Right kidney (tissue), 9 donors: ENCODE measurements around the gene NSDHL.
"Not testable (repeated sequence)": the region's sequence is repeated elsewhere in the genome, so short reads cannot be mapped to it uniquely, and the experiment has no call there.

ENCODE experiments used
- DNase-seq: peaks from one replicate; pipeline ENCODE4 v3.0.0-alpha.2; 2016
- long read RNA-seq, 8 donors: transcript quantifications; one replicate each; lab custom pipeline, GENCODE V29; 2026

NSDHL gene
- long read RNA-seq, donor 1, transcript NSDHL-201 (8 exons, 1,929 nt) = major isoform, 18 of 19 reads
- long read RNA-seq, donor 1, partial matches to known transcripts = 0 of 19 reads
- long read RNA-seq, donor 1, other reads (novel, unspliced or antisense) = 0 of 19 reads
- long read RNA-seq, donor 2, transcript NSDHL-201 (8 exons, 1,929 nt) = major isoform, 7 of 7 reads
- long read RNA-seq, donor 2, partial matches to known transcripts = 0 of 7 reads
- long read RNA-seq, donor 2, other reads (novel, unspliced or antisense) = 0 of 7 reads
- long read RNA-seq, donor 3, partial matches to known transcripts = 0 of 4 reads
- long read RNA-seq, donor 3, other reads (novel, unspliced or antisense) = 0 of 4 reads
- long read RNA-seq, donor 4, transcript NSDHL-201 (8 exons, 1,929 nt) = major isoform, 11 of 16 reads
- long read RNA-seq, donor 4, partial matches to known transcripts = 5 of 16 reads
- long read RNA-seq, donor 4, other reads (novel, unspliced or antisense) = 0 of 16 reads
- long read RNA-seq, donor 5, transcript NSDHL-201 (8 exons, 1,929 nt) = major isoform, 8 of 9 reads
- long read RNA-seq, donor 5, partial matches to known transcripts = 0 of 9 reads
- long read RNA-seq, donor 5, other reads (novel, unspliced or antisense) = 0 of 9 reads
- long read RNA-seq, donor 6, partial matches to known transcripts = 0 of 4 reads
- long read RNA-seq, donor 6, other reads (novel, unspliced or antisense) = 0 of 4 reads
- long read RNA-seq, donor 7, transcript NSDHL-201 (8 exons, 1,929 nt) = major isoform, 8 of 9 reads
- long read RNA-seq, donor 7, partial matches to known transcripts = 0 of 9 reads
- long read RNA-seq, donor 7, other reads (novel, unspliced or antisense) = 0 of 9 reads
- long read RNA-seq, donor 8, transcript NSDHL-201 (8 exons, 1,929 nt) = major isoform, 10 of 11 reads
- long read RNA-seq, donor 8, partial matches to known transcripts = 0 of 11 reads
- long read RNA-seq, donor 8, other reads (novel, unspliced or antisense) = 0 of 11 reads

GRCh38 chrX:152830312-152831305, at the start of gene NSDHL, which contains the start of gene CETN2:
Gene NSDHL, plus strand, starts transcription at chrX:152831063. Its CDS starts 15,262 bp downstream, at chrX:152846325.
Gene CETN2, minus strand, starts transcription at chrX:152830757. Its CDS starts 47 bp downstream, at chrX:152830710.
- DNase-seq = peak; percentile 79

- not testable (repeated sequence) for DNase-seq
Observed at GRCh38 chrX:152787062-152787461, 43.8 kb upstream of the NSDHL start.

GRCh38 chrX:152798945-152799344, 31.9 kb upstream of the NSDHL start:
- DNase-seq = no peak

- no peak for DNase-seq
Observed at GRCh38 chrX:152806035-152806434, 24.8 kb upstream of the NSDHL start.

- DNase-seq = no peak
Observed at GRCh38 chrX:152810403-152810802, 20.5 kb upstream of the NSDHL start.

- no peak for DNase-seq
Observed at GRCh38 chrX:152813206-152813605, 17.7 kb upstream of the NSDHL start.

GRCh38 chrX:152814048-152814447, 16.8 kb upstream of the NSDHL start:
- no peak for DNase-seq

GRCh38 chrX:152817078-152817764, 13.6 kb upstream of the NSDHL start:
- no peak for DNase-seq

GRCh38 chrX:152818356-152818755, 12.5 kb upstream of the NSDHL start:
- no peak for DNase-seq

- DNase-seq = no peak
Observed at GRCh38 chrX:152819266-152819665, 11.6 kb upstream of the NSDHL start.

- DNase-seq = no peak
Observed at GRCh38 chrX:152819732-152820131, 11.1 kb upstream of the NSDHL start.

GRCh38 chrX:152821145-152821765, 9.6 kb upstream of the NSDHL start:
- no peak for DNase-seq

- no peak for DNase-seq
Observed at GRCh38 chrX:152822383-152823086, 8.3 kb upstream of the NSDHL start.

- no peak for DNase-seq
Observed at GRCh38 chrX:152823657-152824056, 7.2 kb upstream of the NSDHL start.

GRCh38 chrX:152824841-152825374, 6.0 kb upstream of the NSDHL start:
- no peak for DNase-seq

GRCh38 chrX:152831391-152831790, 528 bp downstream of the NSDHL start:
- DNase-seq = no peak

GRCh38 chrX:152832520-152832919, 1.7 kb downstream of the NSDHL start:
- no peak for DNase-seq

- DNase-seq = no peak
Observed at GRCh38 chrX:152833378-152833777, 2.5 kb downstream of the NSDHL start.

GRCh38 chrX:152835470-152835869, 4.6 kb downstream of the NSDHL start:
- DNase-seq = not testable (repeated sequence)
